Right atrium auricular region (tissue), 2 donors: ENCODE results near the gene CD101. TPM values are rescaled to one million over a fixed set of nuclear protein-coding genes. Genes with fewer than 3 reads are reported as not detected.
"Not testable (repeated sequence)": the region's sequence is repeated elsewhere in the genome, so short reads cannot be mapped to it uniquely, and the experiment has no call there.

Experiments used
- DNase-seq: peaks from one replicate; pipeline ENCODE4 v3.0.0-alpha.2; 2019; ENCODE audit warnings: low spot score
- H3K27ac ChIP-seq, 2 donors: fragments of 200-600 bp; sonication (generic); 1 replicate in 1 of 2; 2 replicates in 1 of 2; pipeline ENCODE4 v1.5.1; 2016 to 2019
- H3K27me3 ChIP-seq, 2 donors: fragments of 200-600 bp; sonication (generic); one replicate each; pipeline versions ENCODE4 v1.5.1 to v1.6.0; 2017 to 2019
- H3K36me3 ChIP-seq: fragments of 200-600 bp; sonication (generic); one replicate; pipeline ENCODE4 v1.5.1; 2016
- H3K4me1 ChIP-seq, 2 donors: fragments of 200-600 bp; sonication (generic); one replicate each; pipeline versions ENCODE4 v1.5.1 to v1.6.0; 2017 to 2019
- H3K4me3 ChIP-seq, 2 donors: fragments of 200-600 bp; sonication (generic); 1 replicate in 1 of 2; 2 replicates in 1 of 2; pipeline ENCODE4 v1.5.1; 2017 to 2019; ENCODE audit warnings: mild to moderate bottlenecking in 1 of 2, moderate library complexity in 1 of 2
- H3K9me3 ChIP-seq, 2 donors: fragments of 200-600 bp; sonication (generic); one replicate each; pipeline ENCODE4 v1.5.1; 2019
- total RNA-seq, 2 donors: library from RNA; depleted of rRNA; stranded (reverse); fragments of >200 nt; gene quantifications; one replicate each; pipeline ENCODE4 v1.1.0, GENCODE V29; 2016
- TF ChIP-seq, protein P1 (sequence below), 2 donors: fragments of 200-600 bp; sonication (generic); IDR thresholded peaks; one replicate each; pipeline ENCODE4 v1.5.1; 2019; ENCODE audit warnings: antibody characterized with exemption in 2 of 2

The CD101 gene
- total RNA-seq, 2 donors from 2014 or later: 0.11 to 1.3 TPM

DNA sequence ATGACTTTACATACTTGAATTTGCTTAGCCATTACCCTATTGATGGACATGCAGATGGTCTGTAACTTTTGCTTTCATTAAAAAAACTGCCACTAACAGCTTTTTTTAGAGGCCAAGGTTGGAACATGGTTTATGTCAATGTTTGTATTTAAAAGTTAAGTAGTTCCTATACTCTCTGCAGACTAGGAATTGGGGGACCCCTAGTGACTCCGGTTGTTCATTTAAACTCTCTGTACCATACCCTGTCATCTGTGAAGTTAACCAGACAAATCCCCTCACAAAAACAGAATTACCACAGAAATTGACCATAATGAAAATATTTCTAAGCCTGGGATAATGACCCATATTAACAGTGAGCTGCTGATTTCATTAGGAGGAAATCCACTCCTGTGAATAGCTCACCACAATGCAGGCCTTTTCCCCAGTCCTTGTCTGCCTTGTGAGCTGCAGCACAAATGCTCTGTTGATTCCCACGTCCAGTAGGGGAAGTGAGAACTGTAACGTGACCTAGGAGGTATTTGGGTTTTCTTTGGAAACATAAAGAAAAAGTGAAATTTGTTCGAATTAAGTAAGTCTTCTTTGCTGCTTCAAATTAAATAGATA is 30.2 kb upstream of the CD101 start:
- H3K36me3 ChIP-seq: peaks cover 36% of the 10 kb centered on the region
- no peaks in the 10 kb centered on the region for H3K9me3 ChIP-seq
- no peak overlapping the region for H3K4me3 ChIP-seq
- peak overlapping the region in 1 of 2 donors; percentile 60 for H3K27ac ChIP-seq
- DNase-seq: no peak
- H3K27me3 ChIP-seq: no peaks in the 10 kb centered on the region
- H3K4me1 ChIP-seq: peaks cover 0 to 13% of the 10 kb centered on the region in 2 donors
- TF ChIP-seq, protein P1, sequence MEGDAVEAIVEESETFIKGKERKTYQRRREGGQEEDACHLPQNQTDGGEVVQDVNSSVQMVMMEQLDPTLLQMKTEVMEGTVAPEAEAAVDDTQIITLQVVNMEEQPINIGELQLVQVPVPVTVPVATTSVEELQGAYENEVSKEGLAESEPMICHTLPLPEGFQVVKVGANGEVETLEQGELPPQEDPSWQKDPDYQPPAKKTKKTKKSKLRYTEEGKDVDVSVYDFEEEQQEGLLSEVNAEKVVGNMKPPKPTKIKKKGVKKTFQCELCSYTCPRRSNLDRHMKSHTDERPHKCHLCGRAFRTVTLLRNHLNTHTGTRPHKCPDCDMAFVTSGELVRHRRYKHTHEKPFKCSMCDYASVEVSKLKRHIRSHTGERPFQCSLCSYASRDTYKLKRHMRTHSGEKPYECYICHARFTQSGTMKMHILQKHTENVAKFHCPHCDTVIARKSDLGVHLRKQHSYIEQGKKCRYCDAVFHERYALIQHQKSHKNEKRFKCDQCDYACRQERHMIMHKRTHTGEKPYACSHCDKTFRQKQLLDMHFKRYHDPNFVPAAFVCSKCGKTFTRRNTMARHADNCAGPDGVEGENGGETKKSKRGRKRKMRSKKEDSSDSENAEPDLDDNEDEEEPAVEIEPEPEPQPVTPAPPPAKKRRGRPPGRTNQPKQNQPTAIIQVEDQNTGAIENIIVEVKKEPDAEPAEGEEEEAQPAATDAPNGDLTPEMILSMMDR (IDR thresholded peaks at IDR 0.05): peak in 1 of 2 donors; percentile 9

DNA sequence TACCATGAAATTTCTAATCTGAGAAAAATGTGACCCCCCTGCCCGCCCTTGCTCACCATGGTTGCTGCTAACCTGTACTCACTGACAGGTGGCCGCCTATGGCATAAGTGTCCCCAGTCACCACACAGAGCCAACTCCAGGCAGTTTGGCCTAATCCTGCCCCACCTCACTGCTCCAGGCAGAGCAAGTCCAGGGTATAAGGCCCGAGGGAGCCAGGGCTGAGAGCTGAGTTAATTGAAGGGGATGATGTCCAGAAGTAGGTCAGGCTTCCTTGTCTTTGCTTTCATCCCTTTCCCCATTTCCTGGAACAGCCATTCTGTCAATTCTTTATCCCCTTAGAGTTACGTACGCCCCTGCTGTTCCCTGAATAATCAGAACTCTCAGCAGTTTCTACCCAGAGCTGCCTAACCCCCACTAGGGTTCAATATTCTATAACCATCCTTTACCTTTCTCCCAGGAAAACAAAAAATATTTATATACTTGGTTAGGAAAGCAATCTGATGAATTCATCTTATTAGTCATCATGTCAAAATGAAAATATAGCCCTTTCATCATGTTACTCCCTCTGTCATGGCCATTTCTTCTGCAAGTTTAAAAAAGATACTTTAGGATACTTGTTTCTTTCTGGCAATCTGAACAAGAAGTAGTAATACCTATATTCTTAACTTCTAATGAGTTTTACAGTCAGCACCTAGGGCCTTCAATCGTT is 29.4 kb upstream of the CD101 start:
- peaks cover 0 to 13% of the 10 kb centered on the region in 2 donors for H3K4me1 ChIP-seq
- DNase-seq: no peak
- H3K4me3 ChIP-seq: no peak overlapping the region
- peak overlapping the region in 1 of 2 donors; percentile 60 for H3K27ac ChIP-seq
- H3K27me3 ChIP-seq: no peaks in the 10 kb centered on the region
- no peaks in the 10 kb centered on the region for H3K9me3 ChIP-seq
- TF ChIP-seq, protein P1 (IDR thresholded peaks at IDR 0.05): no peak
- H3K36me3 ChIP-seq: peaks cover 32% of the 10 kb centered on the region

DNA sequence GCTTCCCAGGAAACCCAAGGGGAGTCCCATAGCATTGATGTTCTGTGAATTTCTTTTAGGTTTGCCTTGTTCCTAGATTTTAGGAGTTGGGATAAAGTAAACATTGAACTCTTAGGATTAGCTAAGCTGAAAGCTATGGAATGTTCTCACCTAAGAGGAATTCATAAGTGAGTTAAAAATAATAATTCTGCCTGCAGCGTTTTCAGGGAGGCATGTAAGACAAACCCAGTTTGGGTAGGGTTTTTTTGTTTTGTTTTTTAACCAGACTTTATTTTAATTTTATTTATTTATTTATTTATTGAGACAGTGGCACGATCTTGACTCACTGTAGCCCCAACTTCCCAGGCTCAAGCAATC is 28.9 kb upstream of the CD101 start:
- peaks cover 28% of the 10 kb centered on the region for H3K36me3 ChIP-seq
- no peak for DNase-seq
- peak overlapping the region in 1 of 2 donors; percentile 60 for H3K27ac ChIP-seq
- no peak overlapping the region for H3K4me3 ChIP-seq
- H3K9me3 ChIP-seq: no peaks in the 10 kb centered on the region
- H3K4me1 ChIP-seq: peaks cover 0 to 13% of the 10 kb centered on the region in 2 donors
- TF ChIP-seq, protein P1 (IDR thresholded peaks at IDR 0.05): no peak
- no peaks in the 10 kb centered on the region for H3K27me3 ChIP-seq

DNA sequence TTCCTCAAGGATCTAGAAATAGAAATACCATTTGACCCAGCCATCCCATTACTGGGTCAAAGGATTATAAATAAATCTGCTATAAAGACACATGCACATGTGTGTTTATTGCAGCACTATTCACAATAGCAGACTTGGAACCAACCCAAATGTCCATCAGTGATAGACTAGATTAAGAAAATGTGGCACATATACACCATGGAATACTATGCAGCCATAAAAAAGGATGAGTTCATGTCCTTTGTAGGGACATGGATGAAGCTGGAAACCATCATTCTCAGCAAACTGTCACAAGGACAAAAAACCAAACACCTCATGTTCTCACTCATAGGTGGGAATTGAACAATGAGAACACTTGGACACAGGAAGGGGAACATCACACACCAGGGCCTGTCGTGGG is 21.3 kb upstream of the CD101 start:
- Histone ChIP-seq H3K4me1 (peaks cover 0 to 26% of the 10 kb centered on the region in 2 donors), H3K36me3 (peaks cover 12% of the 10 kb centered on the region)
- DNase-seq, H3K9me3 ChIP-seq, H3K27ac ChIP-seq, H3K4me3 ChIP-seq, H3K27me3 ChIP-seq: not testable (repeated sequence)

DNA sequence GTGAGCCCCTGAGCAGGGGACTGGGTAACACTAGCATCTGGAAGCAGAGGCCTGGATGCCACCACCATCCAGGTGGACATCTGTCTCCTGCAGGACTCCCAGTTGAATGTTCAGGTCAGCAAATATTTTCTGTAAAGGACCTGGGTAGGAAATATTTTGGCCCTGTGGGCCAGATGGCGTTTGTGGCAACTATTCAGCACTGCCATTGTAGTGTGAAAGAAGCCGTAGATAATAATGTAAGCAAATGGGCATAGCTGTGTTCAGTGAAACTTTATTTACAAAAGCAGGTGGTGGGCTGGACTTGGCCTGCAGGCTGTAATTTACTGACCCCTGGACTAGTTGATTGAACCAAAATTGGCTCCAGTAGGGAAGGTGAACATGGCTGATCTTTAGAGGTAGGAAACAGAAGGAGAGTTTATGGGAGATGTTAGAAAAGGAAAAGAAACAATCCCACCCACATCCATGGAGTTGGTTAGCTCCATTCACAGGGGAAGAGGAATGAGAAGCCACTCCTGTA is 20.0 kb upstream of the CD101 start:
- Histone ChIP-seq H3K36me3 (peaks cover 7% of the 10 kb centered on the region), H3K9me3 (no peaks in the 10 kb centered on the region), H3K27me3 (no peaks in the 10 kb centered on the region), H3K27ac (peak overlapping the region in 1 of 2 donors; percentile 83), H3K4me3 (no peak overlapping the region), H3K4me1 (peaks cover 0 to 26% of the 10 kb centered on the region in 2 donors)
- no peak for DNase-seq
- TF ChIP-seq, protein P1 (IDR thresholded peaks at IDR 0.05): no peak

DNA sequence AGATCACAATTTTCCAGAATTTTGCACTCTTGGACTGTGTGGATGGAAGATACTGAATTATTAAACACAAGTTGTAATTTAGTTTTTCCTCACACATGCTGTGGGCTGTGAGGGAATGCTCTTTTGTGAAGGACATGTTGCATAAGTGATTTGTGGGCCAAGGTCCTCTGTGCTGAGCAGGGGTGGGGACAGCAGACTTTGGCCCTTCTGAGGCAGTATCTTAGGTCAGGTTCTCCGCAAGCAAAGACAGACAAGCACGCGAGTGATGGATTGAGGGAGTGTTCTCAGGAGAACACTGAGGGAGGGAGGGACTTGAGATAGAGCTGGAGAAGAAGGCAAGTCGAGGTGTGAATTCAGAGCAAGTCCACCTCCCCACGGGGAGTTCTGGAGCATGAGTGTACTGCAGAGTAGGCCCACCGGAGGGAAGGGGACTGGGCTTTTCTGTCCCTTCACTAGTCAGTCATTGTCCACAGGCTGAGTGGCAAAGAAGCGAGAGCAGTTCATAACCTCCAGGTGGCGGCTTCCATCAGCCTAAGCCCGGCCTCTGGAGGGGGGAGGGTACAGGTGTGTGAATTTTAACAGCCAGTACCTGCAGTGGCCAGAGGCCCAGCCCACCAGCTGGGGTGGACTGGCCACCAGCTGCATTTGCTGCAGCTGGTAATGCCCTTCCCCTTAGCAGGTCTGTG is 19.1 kb upstream of the CD101 start:
- Histone ChIP-seq H3K9me3 (no peaks in the 10 kb centered on the region), H3K36me3 (peaks cover 13% of the 10 kb centered on the region), H3K4me3 (no peak overlapping the region), H3K27me3 (no peaks in the 10 kb centered on the region), H3K27ac (peak overlapping the region; percentile 59 to 83), H3K4me1 (peaks cover 0 to 27% of the 10 kb centered on the region in 2 donors)
- no peak for DNase-seq
- TF ChIP-seq, protein P1 (IDR thresholded peaks at IDR 0.05): no peak
